Measurements from ENCODE around the gene FTO.

DNA sequence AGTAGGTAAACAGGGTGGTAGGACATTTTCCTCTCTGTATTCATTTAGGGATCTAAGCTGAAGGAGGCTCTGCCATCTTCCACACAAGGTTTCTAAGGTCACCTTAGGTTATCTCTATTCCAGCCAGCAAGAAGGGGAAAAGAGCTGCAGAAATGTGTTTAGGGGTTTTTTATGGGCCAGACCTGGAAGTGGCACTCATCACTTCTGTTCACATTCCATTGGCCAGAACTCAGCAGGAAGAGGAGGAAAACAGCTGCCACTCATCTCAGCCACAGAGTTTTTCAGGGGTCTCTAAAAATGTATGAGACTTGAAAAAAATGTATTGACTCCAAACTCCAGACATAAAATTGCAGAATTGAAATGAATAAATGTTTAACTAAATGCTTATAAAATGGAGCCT is 65.8 kb downstream of the FTO start:
- no peak for TF ChIP-seq POLR2A (IDR thresholded peaks at IDR 0.05)
- TF ChIP-seq, protein P1, sequence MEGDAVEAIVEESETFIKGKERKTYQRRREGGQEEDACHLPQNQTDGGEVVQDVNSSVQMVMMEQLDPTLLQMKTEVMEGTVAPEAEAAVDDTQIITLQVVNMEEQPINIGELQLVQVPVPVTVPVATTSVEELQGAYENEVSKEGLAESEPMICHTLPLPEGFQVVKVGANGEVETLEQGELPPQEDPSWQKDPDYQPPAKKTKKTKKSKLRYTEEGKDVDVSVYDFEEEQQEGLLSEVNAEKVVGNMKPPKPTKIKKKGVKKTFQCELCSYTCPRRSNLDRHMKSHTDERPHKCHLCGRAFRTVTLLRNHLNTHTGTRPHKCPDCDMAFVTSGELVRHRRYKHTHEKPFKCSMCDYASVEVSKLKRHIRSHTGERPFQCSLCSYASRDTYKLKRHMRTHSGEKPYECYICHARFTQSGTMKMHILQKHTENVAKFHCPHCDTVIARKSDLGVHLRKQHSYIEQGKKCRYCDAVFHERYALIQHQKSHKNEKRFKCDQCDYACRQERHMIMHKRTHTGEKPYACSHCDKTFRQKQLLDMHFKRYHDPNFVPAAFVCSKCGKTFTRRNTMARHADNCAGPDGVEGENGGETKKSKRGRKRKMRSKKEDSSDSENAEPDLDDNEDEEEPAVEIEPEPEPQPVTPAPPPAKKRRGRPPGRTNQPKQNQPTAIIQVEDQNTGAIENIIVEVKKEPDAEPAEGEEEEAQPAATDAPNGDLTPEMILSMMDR (IDR thresholded peaks at IDR 0.05) = no peak
- no peak for TF ChIP-seq EP300 (IDR thresholded peaks at IDR 0.05)
